Brain microvascular endothelial cell (primary cell): Measurements from ENCODE around the gene VASP.

ENCODE experiments used
- DNase-seq: peaks from one replicate; pipeline ENCODE4 v3.0.0-alpha.2; 2020
- H3K27ac ChIP-seq: fragments of 250-450 bp; sonication (Bioruptor Pico); 2 replicates; pipeline ENCODE4 v1.5.1; 2020; ENCODE audit warnings: mild to moderate bottlenecking, moderate library complexity
- H3K27me3 ChIP-seq: fragments of 250-450 bp; sonication (Bioruptor Pico); replicated peaks from 2 replicates; pipeline ENCODE4 v1.5.1; 2020; ENCODE audit warnings: mild to moderate bottlenecking
- H3K36me3 ChIP-seq: fragments of 250-450 bp; sonication (Bioruptor Pico); replicated peaks from 2 replicates; pipeline ENCODE4 v1.5.1; 2020; ENCODE audit warnings: mild to moderate bottlenecking
- H3K4me3 ChIP-seq: 2 replicates; pipeline ENCODE4 v1.5.1; 2011; ENCODE audit warnings: low read depth, mild to moderate bottlenecking, control low read depth, low read length, moderate library complexity
- CTCF ChIP-seq: IDR thresholded peaks from 2 replicates; pipeline ENCODE4 v1.5.1; 2011; ENCODE audit warnings: low read depth, mild to moderate bottlenecking, moderate library complexity, low read length, control low read depth, inconsistent platforms; ENCODE audit errors: missing control alignments
- in situ Hi-C: cut with HindIII; loops from 2 replicates; pipeline ENCODE4 v1.10.0; 2017; ENCODE audit warnings: low sequenced_read_pairs, low pct_ligation_motif_present

Gene VASP

GRCh38 chr19:45464274-45464673 is 43.0 kb upstream of the VASP start:
- DNase-seq: no peak
- Histone ChIP-seq H3K27me3 (no peaks in the 10 kb centered on the region), H3K36me3 (no peaks in the 10 kb centered on the region), H3K27ac (no peak overlapping the region), H3K4me3 (no peak overlapping the region)
- in situ Hi-C loops: no loop called here
- no peak for TF ChIP-seq CTCF

- Histone ChIP-seq H3K27ac (no peak overlapping the region), H3K4me3 (no peak overlapping the region), H3K27me3 (no peaks in the 10 kb centered on the region), H3K36me3 (no peaks in the 10 kb centered on the region)
- in situ Hi-C loops: no loop called here
- DNase-seq: no peak
- TF ChIP-seq CTCF: no peak
Observed at GRCh38 chr19:45464852-45465441, 42.3 kb upstream of the VASP start.

GRCh38 chr19:45467115-45467455 is 40.2 kb upstream of the VASP start:
- DNase-seq: no peak
- Histone ChIP-seq H3K27ac (peak overlapping the region; percentile 99), H3K27me3 (no peaks in the 10 kb centered on the region), H3K36me3 (no peaks in the 10 kb centered on the region), H3K4me3 (peak overlapping the region; percentile 97)
- TF ChIP-seq CTCF: peak; percentile 32
- in situ Hi-C loops: no loop called here

GRCh38 chr19:45467456-45468158 is 39.7 kb upstream of the VASP start, which contains the start of gene FOSB:
FOSB (plus strand) TSS chr19:45467996; CDS start chr19:45468587, 591 bp downstream.
- TF ChIP-seq CTCF: no peak
- Histone ChIP-seq H3K36me3 (no peaks in the 10 kb centered on the region), H3K27ac (peak within 1 kb of the TSS; percentile 99), H3K27me3 (no peaks in the 10 kb centered on the region), H3K4me3 (peak within 1 kb of the TSS; percentile 97)
- in situ Hi-C loops: no loop called here
- DNase-seq: peak; percentile 95

- H3K27ac ChIP-seq: peak overlapping the region; percentile 99
- TF ChIP-seq CTCF: peak; percentile 30
- H3K4me3 ChIP-seq: peak overlapping the region; percentile 97
- peak; percentile 14 for DNase-seq
- in situ Hi-C loops: no loop called here
- no peaks in the 10 kb centered on the region for H3K36me3 ChIP-seq
- H3K27me3 ChIP-seq: no peaks in the 10 kb centered on the region
Observed at GRCh38 chr19:45468159-45468651, 39.1 kb upstream of the VASP start.
